H9 (cell line): ENCODE results near the gene CLEC16A. TPM values are rescaled to one million over a fixed set of nuclear protein-coding genes. Genes with fewer than 3 reads are reported as not detected.

Experiments
- DNase-seq: peaks from one replicate; pipeline ENCODE4 v3.0.0-alpha.2; 2017
- H2AFZ ChIP-seq: one replicate; pipeline ENCODE4 v1.6.1; 2013; ENCODE audit warnings: mild to moderate bottlenecking, low read length, control low read depth, moderate library complexity
- H2AK5ac ChIP-seq: 2 replicates; pipeline ENCODE4 v1.6.1; 2013; ENCODE audit warnings: low read length, control low read depth, mixed read lengths; ENCODE audit not compliant: insufficient read length
- H2BK120ac ChIP-seq: one replicate; pipeline ENCODE4 v1.6.1; 2013; ENCODE audit warnings: low read depth, mild to moderate bottlenecking, low read length, control low read depth, inconsistent platforms; ENCODE audit not compliant: poor library complexity, severe bottlenecking
- H2BK12ac ChIP-seq: 2 replicates; pipeline ENCODE4 v1.6.1; 2013; ENCODE audit warnings: low read length, control low read depth, mixed read lengths, low read depth; ENCODE audit not compliant: insufficient read length
- H2BK15ac ChIP-seq: 2 replicates; pipeline ENCODE4 v1.6.1; 2013; ENCODE audit warnings: low read depth, low read length, control low read depth
- H2BK20ac ChIP-seq: one replicate; pipeline ENCODE4 v1.6.1; 2013; ENCODE audit warnings: low read depth, mild to moderate bottlenecking, low read length, control low read depth, inconsistent platforms; ENCODE audit not compliant: poor library complexity, severe bottlenecking
- H2BK5ac ChIP-seq: 2 replicates; pipeline ENCODE4 v1.6.1; 2013; ENCODE audit warnings: low read length, control low read depth, mixed read lengths; ENCODE audit not compliant: insufficient read length
- H3K14ac ChIP-seq: 2 replicates; pipeline ENCODE4 v1.6.1; 2013; ENCODE audit warnings: low read length, control low read depth; ENCODE audit not compliant: insufficient read depth
- H3K18ac ChIP-seq: 2 replicates; pipeline ENCODE4 v1.6.1; 2013; ENCODE audit warnings: low read depth, mild to moderate bottlenecking, mixed read lengths, low read length, control low read depth; ENCODE audit not compliant: insufficient read length
- H3K23ac ChIP-seq: 2 replicates; pipeline ENCODE4 v1.6.1; 2013; ENCODE audit warnings: low read length, control low read depth, mixed read lengths, low read depth; ENCODE audit not compliant: insufficient read length
- H3K23me2 ChIP-seq: 2 replicates; pipeline ENCODE4 v1.6.1; 2013; ENCODE audit warnings: low read depth, mild to moderate bottlenecking, mixed read lengths, low read length, control low read depth; ENCODE audit not compliant: insufficient read length, poor library complexity, severe bottlenecking
- H3K27ac ChIP-seq: 2 replicates; pipeline ENCODE4 v1.5.1; 2013; ENCODE audit warnings: low read length, control low read depth, mixed read lengths, low read depth; ENCODE audit not compliant: insufficient read length
- H3K27me3 ChIP-seq: 2 replicates; pipeline ENCODE4 v1.6.1; 2013; ENCODE audit warnings: low read length, control low read depth, inconsistent platforms; ENCODE audit not compliant: insufficient read depth
- H3K4ac ChIP-seq: 2 replicates; pipeline ENCODE4 v1.6.1; 2013; ENCODE audit warnings: low read depth, mild to moderate bottlenecking, control low read depth, inconsistent platforms, low read length, moderate library complexity
- H3K4me1 ChIP-seq: 2 replicates; pipeline ENCODE4 v1.6.1; 2013; ENCODE audit warnings: low read length, control low read depth, inconsistent platforms; ENCODE audit not compliant: insufficient read depth
- H3K4me2 ChIP-seq: 2 replicates; pipeline ENCODE4 v1.6.1; 2013; ENCODE audit warnings: low read length, control low read depth, mixed read lengths; ENCODE audit not compliant: insufficient read length, insufficient read depth
- H3K56ac ChIP-seq: 2 replicates; pipeline ENCODE4 v1.6.1; 2013; ENCODE audit warnings: low read depth, mild to moderate bottlenecking, mixed read lengths, low read length, control low read depth; ENCODE audit not compliant: insufficient read length
- H3K79me1 ChIP-seq: 2 replicates; pipeline ENCODE4 v1.6.1; 2013; ENCODE audit warnings: low read depth, mild to moderate bottlenecking, moderate library complexity, low read length, control low read depth, inconsistent platforms; ENCODE audit not compliant: insufficient read depth, poor library complexity, severe bottlenecking
- H3K79me2 ChIP-seq: 2 replicates; pipeline ENCODE4 v1.6.1; 2013; ENCODE audit warnings: low read length, control low read depth, inconsistent platforms; ENCODE audit not compliant: insufficient read depth
- H3K9ac ChIP-seq: 2 replicates; pipeline ENCODE4 v1.6.1; 2013; ENCODE audit warnings: low read length, control low read depth, mixed read lengths; ENCODE audit not compliant: insufficient read length; ENCODE audit errors: extremely low read depth
- H3K9me3 ChIP-seq: one replicate; pipeline ENCODE4 v1.6.1; 2013; ENCODE audit warnings: low read depth, low read length, inconsistent platforms; ENCODE audit not compliant: control insufficient read depth
- H3T11ph ChIP-seq: one replicate; pipeline ENCODE4 v1.6.1; 2013; ENCODE audit warnings: mild to moderate bottlenecking, low read length, control low read depth, inconsistent platforms
- H4K20me1 ChIP-seq: one replicate; pipeline ENCODE4 v1.6.1; 2013; ENCODE audit not compliant: control insufficient read depth, insufficient read length, insufficient read depth
- H4K5ac ChIP-seq: 2 replicates; pipeline ENCODE4 v1.6.1; 2013; ENCODE audit warnings: low read depth, mild to moderate bottlenecking, mixed read lengths, low read length, control low read depth; ENCODE audit not compliant: insufficient read length
- H4K8ac ChIP-seq: replicated peaks from 2 replicates; pipeline ENCODE4 v1.6.1; 2013; ENCODE audit warnings: low read length, control low read depth, mixed read lengths, low read depth; ENCODE audit not compliant: insufficient read length
- H4K91ac ChIP-seq: 2 replicates; pipeline ENCODE4 v1.6.1; 2013; ENCODE audit warnings: low read depth, mild to moderate bottlenecking, moderate library complexity, mixed read lengths, low read length, control low read depth; ENCODE audit not compliant: insufficient read length
- H3K27ac Mint-ChIP-seq, 3 experiments: 2 replicates in 2 of 3; 3 replicates in 1 of 3; pipeline ENCODE4 v1.8.0; 2020 to 2021; ENCODE audit warnings: mixed read lengths in 3 of 3, mild to moderate bottlenecking in 1 of 3, moderate library complexity in 1 of 3
- H3K27me3 Mint-ChIP-seq: 2 replicates; pipeline ENCODE4 v1.8.0; 2021; ENCODE audit warnings: low read depth, mild to moderate bottlenecking, moderate library complexity, mixed read lengths
- H3K36me3 Mint-ChIP-seq, 3 experiments: 2 replicates in 2 of 3; 3 replicates in 1 of 3; pipeline ENCODE4 v1.8.0; 2020 to 2021; ENCODE audit warnings: low read depth in 3 of 3, mixed read lengths in 3 of 3; ENCODE audit not compliant: insufficient read depth in 1 of 3
- H3K4me1 Mint-ChIP-seq, 2 experiments: 2 replicates each; pipeline ENCODE4 v1.8.0; 2020; ENCODE audit warnings: mixed read lengths in 2 of 2
- H3K4me3 Mint-ChIP-seq, 2 experiments: 2 replicates in 1 of 2; 3 replicates in 1 of 2; pipeline ENCODE4 v1.8.0; 2020 to 2021; ENCODE audit warnings: mild to moderate bottlenecking in 2 of 2, mixed read lengths in 2 of 2, moderate library complexity in 1 of 2
- H3K9me3 Mint-ChIP-seq, 2 experiments: 2 replicates in 1 of 2; 3 replicates in 1 of 2; pipeline ENCODE4 v1.8.0; 2020; ENCODE audit warnings: mild to moderate bottlenecking in 2 of 2, mixed read lengths in 2 of 2, moderate library complexity in 1 of 2
- WGBS: extraction: QIAGEN DNeasy Blood & Tissue Kit; methylation state at CpG from one replicate; pipeline ENCODE4 v1.1.7; 2013; ENCODE audit warnings: missing lambda C conversion rate, low lambda C conversion rate, mixed read lengths; ENCODE audit not compliant: insufficient read length; ENCODE audit errors: extremely low coverage; 5-methylcytosine and 5-hydroxymethylcytosine counted together
- total RNA-seq: library from RNA; stranded (reverse); gene quantifications from 2 replicates; pipeline ENCODE4 v1.2.1, GENCODE V29; 2021
- TF ChIP-seq, protein P1 (sequence below): fragments of 200-600 bp; sonication (generic); conservative IDR thresholded peaks from 3 replicates; pipeline ENCODE4 v1.8.0; 2021; ENCODE audit warnings: antibody characterized with exemption, mild to moderate bottlenecking

The CLEC16A gene
- total RNA-seq, 1 experiment from 2014 or later, result 15.2 TPM

DNA sequence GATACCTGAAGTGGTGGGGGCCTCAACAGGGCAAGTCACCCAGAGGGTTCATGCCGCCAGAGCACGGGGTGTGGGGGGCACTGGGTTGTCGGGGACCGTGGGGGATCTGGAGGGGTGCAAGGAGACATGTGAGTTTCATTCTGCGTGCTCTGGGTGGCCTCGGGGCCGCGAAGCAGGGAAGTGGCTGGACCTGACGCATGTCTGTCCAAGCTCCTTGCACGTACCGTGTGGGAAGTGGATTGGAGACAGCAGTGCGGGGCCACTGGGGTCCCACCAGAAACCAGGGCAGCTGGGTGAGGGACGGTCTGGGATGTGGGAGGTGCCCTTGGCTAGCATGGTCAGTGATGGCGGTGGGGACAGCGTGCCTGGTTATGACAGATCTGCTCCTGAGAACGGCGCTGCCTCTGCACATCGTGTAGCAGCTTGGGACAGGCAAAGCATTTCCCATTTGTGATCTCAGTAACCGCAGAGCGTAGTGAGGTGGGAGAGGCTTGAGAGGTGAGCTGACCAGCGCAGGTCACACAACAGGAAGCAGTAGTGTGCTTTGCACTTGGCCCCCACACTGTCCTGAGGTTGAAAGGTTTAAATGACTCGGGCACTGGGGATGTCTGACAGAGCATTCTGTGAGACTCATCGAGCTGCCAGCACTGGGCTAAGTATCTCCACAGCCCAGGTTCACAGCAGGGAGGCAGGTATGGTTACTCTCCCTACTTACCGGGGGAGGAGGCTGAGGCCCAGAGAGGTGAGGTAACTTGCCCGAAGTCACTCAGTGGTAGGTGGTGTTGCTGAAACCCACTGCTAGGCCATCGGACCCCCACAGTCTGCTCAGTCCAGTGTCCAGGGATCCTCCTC is 197.3 kb downstream of the CLEC16A start:
- Mint-ChIP-seq H3K27ac (peak overlapping the region in 2 of 3 experiments; percentile 70 to 84; a peak in 5 of 7 replicates), H3K27me3 (peaks cover 3% of the 10 kb centered on the region; the same call in 1 of the 2 replicates), H3K4me1 (peaks cover 33% of the 10 kb centered on the region in 2 experiments), H3K4me3 (no peak overlapping the region; a peak in 1 of 5 replicates), H3K36me3 (no peaks in the 10 kb centered on the region), H3K9me3 (no peaks in the 10 kb centered on the region)
- H3K14ac ChIP-seq, result no peak overlapping the region
- no peak overlapping the region for H3K56ac ChIP-seq
- H2AK5ac ChIP-seq, result no peak overlapping the region
- H3T11ph ChIP-seq, result no peak overlapping the region
- H3K9me3 ChIP-seq, result no peaks in the 10 kb centered on the region
- H2AFZ ChIP-seq, result no peak overlapping the region
- no peak overlapping the region for H3K23ac ChIP-seq
- DNase-seq, result no peak
- no peak overlapping the region for H3K18ac ChIP-seq
- H2BK20ac ChIP-seq, result no peak overlapping the region
- no peak overlapping the region for H3K4me2 ChIP-seq
- H4K5ac ChIP-seq, result no peak overlapping the region
- H3K23me2 ChIP-seq, result no peaks in the 10 kb centered on the region
- H3K27ac ChIP-seq, result no peak overlapping the region
- H4K8ac ChIP-seq, result no peak overlapping the region
- no peak overlapping the region for H2BK15ac ChIP-seq
- H3K79me1 ChIP-seq, result no peaks in the 10 kb centered on the region
- no peak overlapping the region for H2BK12ac ChIP-seq
- H2BK5ac ChIP-seq, result no peak overlapping the region
- H3K4me1 ChIP-seq, result peaks cover 3% of the 10 kb centered on the region; the same call in 1 of the 2 replicates
- no peak overlapping the region for H2BK120ac ChIP-seq
- H4K91ac ChIP-seq, result no peak overlapping the region
- H3K9ac ChIP-seq, result no peak overlapping the region
- whole genome bisulfite sequencing, result no CpG with 5 or more reads among the region's 26 CpGs
- TF ChIP-seq, protein P1, sequence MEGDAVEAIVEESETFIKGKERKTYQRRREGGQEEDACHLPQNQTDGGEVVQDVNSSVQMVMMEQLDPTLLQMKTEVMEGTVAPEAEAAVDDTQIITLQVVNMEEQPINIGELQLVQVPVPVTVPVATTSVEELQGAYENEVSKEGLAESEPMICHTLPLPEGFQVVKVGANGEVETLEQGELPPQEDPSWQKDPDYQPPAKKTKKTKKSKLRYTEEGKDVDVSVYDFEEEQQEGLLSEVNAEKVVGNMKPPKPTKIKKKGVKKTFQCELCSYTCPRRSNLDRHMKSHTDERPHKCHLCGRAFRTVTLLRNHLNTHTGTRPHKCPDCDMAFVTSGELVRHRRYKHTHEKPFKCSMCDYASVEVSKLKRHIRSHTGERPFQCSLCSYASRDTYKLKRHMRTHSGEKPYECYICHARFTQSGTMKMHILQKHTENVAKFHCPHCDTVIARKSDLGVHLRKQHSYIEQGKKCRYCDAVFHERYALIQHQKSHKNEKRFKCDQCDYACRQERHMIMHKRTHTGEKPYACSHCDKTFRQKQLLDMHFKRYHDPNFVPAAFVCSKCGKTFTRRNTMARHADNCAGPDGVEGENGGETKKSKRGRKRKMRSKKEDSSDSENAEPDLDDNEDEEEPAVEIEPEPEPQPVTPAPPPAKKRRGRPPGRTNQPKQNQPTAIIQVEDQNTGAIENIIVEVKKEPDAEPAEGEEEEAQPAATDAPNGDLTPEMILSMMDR, result no peak
- no peaks in the 10 kb centered on the region for H4K20me1 ChIP-seq
- H3K27me3 ChIP-seq, result no peaks in the 10 kb centered on the region
- no peaks in the 10 kb centered on the region for H3K79me2 ChIP-seq
- no peak overlapping the region for H3K4ac ChIP-seq
